CD4-positive, alpha-beta T cell treated with Interleukin-1 beta for 1 hour (primary cell): ENCODE data around the gene NRG2.
A peak's percentile ranks its signal among the peaks of the same experiment; 100 is the strongest.

ENCODE experiments used
- DNase-seq, 2 donors: peaks; one replicate each; pipeline ENCODE4 v3.0.0-alpha.2; 2020 to 2022

The NRG2 gene

GRCh38 chr5:140042643-140043507 lies at the start of gene NRG2:
Gene NRG2 (minus strand): TSS chr5:140043299.
- DNase-seq = peak; percentile 46 to 53

- DNase-seq = no peak
Measured at GRCh38 chr5:140090251-140090650, 47.2 kb upstream of the NRG2 start.

GRCh38 chr5:140084541-140084940 lies 41.4 kb upstream of the NRG2 start:
- DNase-seq = no peak

- no peak for DNase-seq
Measured at GRCh38 chr5:140083650-140084049, 40.6 kb upstream of the NRG2 start.

GRCh38 chr5:140083120-140083519 lies 40.0 kb upstream of the NRG2 start:
- DNase-seq = no peak

GRCh38 chr5:140076788-140077187 lies 33.7 kb upstream of the NRG2 start:
- no peak for DNase-seq

GRCh38 chr5:140076142-140076541 lies 33.0 kb upstream of the NRG2 start:
- DNase-seq = no peak

- no peak for DNase-seq
Measured at GRCh38 chr5:140075371-140075770, 32.3 kb upstream of the NRG2 start.

- peak in 1 of 2 donors; percentile 61 for DNase-seq
Measured at GRCh38 chr5:140073296-140073695, 30.2 kb upstream of the NRG2 start.

GRCh38 chr5:140072812-140073211 lies 29.7 kb upstream of the NRG2 start:
- DNase-seq = no peak

GRCh38 chr5:140060816-140061215 lies 17.7 kb upstream of the NRG2 start:
- DNase-seq = no peak

GRCh38 chr5:140058212-140058932 lies 15.3 kb upstream of the NRG2 start:
- DNase-seq = no peak

GRCh38 chr5:140056880-140057279 lies 13.8 kb upstream of the NRG2 start:
- DNase-seq = no peak

GRCh38 chr5:140055152-140055551 lies 12.1 kb upstream of the NRG2 start:
- no peak for DNase-seq

- DNase-seq = no peak
Measured at GRCh38 chr5:140054086-140054689, 11.1 kb upstream of the NRG2 start.

GRCh38 chr5:140051950-140052349 lies 8.9 kb upstream of the NRG2 start:
- no peak for DNase-seq

- no peak for DNase-seq
Measured at GRCh38 chr5:140049713-140050112, 6.6 kb upstream of the NRG2 start.

- DNase-seq = no peak
Measured at GRCh38 chr5:140049205-140049604, 6.1 kb upstream of the NRG2 start.

GRCh38 chr5:140044041-140044440 lies 942 bp upstream of the NRG2 start:
- DNase-seq = no peak

GRCh38 chr5:140043508-140043872 lies 391 bp upstream of the NRG2 start:
- no peak for DNase-seq

- DNase-seq = no peak
Measured at GRCh38 chr5:140042393-140042642, 781 bp downstream of the NRG2 start.

GRCh38 chr5:140041492-140042392 lies 1.4 kb downstream of the NRG2 start:
- DNase-seq = no peak

- DNase-seq = no peak
Measured at GRCh38 chr5:140041099-140041491, 2.0 kb downstream of the NRG2 start.
